GM19193 (cell line): ENCODE results near the gene COL3A1.

Experiments
- POLR2A ChIP-seq: IDR thresholded peaks from 4 replicates; pipeline ENCODE4 v1.6.1; 2011; ENCODE audit not compliant: insufficient read depth, insufficient read length; ENCODE audit errors: extremely low read depth

The COL3A1 gene

GRCh38 chr2:189045836-189046235, 71.7 kb downstream of the COL3A1 start:
- no peak for TF ChIP-seq POLR2A

GRCh38 chr2:189046320-189046719, 72.1 kb downstream of the COL3A1 start:
- no peak for TF ChIP-seq POLR2A

GRCh38 chr2:189047171-189047888, 73.2 kb downstream of the COL3A1 start:
- TF ChIP-seq POLR2A: no peak

- no peak for TF ChIP-seq POLR2A
Observed at GRCh38 chr2:189048189-189048588, 74.0 kb downstream of the COL3A1 start.

- no peak for TF ChIP-seq POLR2A
Observed at GRCh38 chr2:189049709-189050164, 75.6 kb downstream of the COL3A1 start.

- no peak for TF ChIP-seq POLR2A
Observed at GRCh38 chr2:189050165-189050712, 76.1 kb downstream of the COL3A1 start.

GRCh38 chr2:189056200-189057106, 82.3 kb downstream of the COL3A1 start:
- TF ChIP-seq POLR2A: no peak

GRCh38 chr2:189057316-189057715, 83.1 kb downstream of the COL3A1 start:
- no peak for TF ChIP-seq POLR2A

- TF ChIP-seq POLR2A: no peak
Observed at GRCh38 chr2:189060096-189060642, 86.0 kb downstream of the COL3A1 start.
